ENCODE results near the gene CYP27C1.
A peak's percentile ranks its signal among the peaks of the same experiment; 100 is the strongest.

Gene CYP27C1

GRCh38 chr2:127142663-127143630 is 77.2 kb downstream of the CYP27C1 start:
- DNase-seq (ENCODE audit: low read depth), result no peak
- H3K4me3 ChIP-seq (ENCODE audit: low read length), result no peak overlapping the region
- no peak for TF ChIP-seq CTCF (IDR thresholded peaks at IDR 0.05; ENCODE audit: insufficient read depth, low read depth, low read length, missing control alignments)

GRCh38 chr2:127140538-127140937 is 79.6 kb downstream of the CYP27C1 start:
- H3K4me3 ChIP-seq (ENCODE audit: low read length), result no peak overlapping the region
- no peak for DNase-seq (ENCODE audit: low read depth)
- no peak for TF ChIP-seq CTCF (IDR thresholded peaks at IDR 0.05; ENCODE audit: insufficient read depth, low read depth, low read length, missing control alignments)

GRCh38 chr2:127139766-127140165 is 80.3 kb downstream of the CYP27C1 start:
- TF ChIP-seq CTCF (IDR thresholded peaks at IDR 0.05; ENCODE audit: insufficient read depth, low read depth, low read length, missing control alignments), result no peak
- peak; percentile 52 for DNase-seq (ENCODE audit: low read depth)
- no peak overlapping the region for H3K4me3 ChIP-seq (ENCODE audit: low read length)

- no peak for DNase-seq (ENCODE audit: low read depth)
- no peak for TF ChIP-seq CTCF (IDR thresholded peaks at IDR 0.05; ENCODE audit: insufficient read depth, low read depth, low read length, missing control alignments)
- H3K4me3 ChIP-seq (ENCODE audit: low read length), result no peak overlapping the region
These were observed 81.8 kb downstream of the CYP27C1 start for GRCh38 chr2:127138281-127138680.

- DNase-seq (ENCODE audit: low read depth), result no peak
- TF ChIP-seq CTCF (IDR thresholded peaks at IDR 0.05; ENCODE audit: insufficient read depth, low read depth, low read length, missing control alignments), result no peak
- H3K4me3 ChIP-seq (ENCODE audit: low read length), result no peak overlapping the region
These were observed 82.4 kb downstream of the CYP27C1 start for GRCh38 chr2:127137741-127138140.

- H3K4me3 ChIP-seq (ENCODE audit: low read length), result no peak overlapping the region
- no peak for DNase-seq (ENCODE audit: low read depth)
- no peak for TF ChIP-seq CTCF (IDR thresholded peaks at IDR 0.05; ENCODE audit: insufficient read depth, low read depth, low read length, missing control alignments)
These were observed 82.9 kb downstream of the CYP27C1 start for GRCh38 chr2:127137225-127137624.

All from epithelial cell of esophagus (primary cell).